GM18498 (cell line): Measurements from ENCODE around the gene BTBD17.
"Not testable (repeated sequence)": the region's sequence is repeated elsewhere in the genome, so short reads cannot be mapped to it uniquely, and the experiment has no call there.

Experiments
- ATAC-seq: cut with Tn5 transposase; IDR thresholded peaks from one replicate; pipeline ENCODE4 v1.9.1; 2021; ENCODE audit warnings: mild to moderate bottlenecking, moderate library complexity; ENCODE audit not compliant: unreplicated experiment

Gene BTBD17, protein sequence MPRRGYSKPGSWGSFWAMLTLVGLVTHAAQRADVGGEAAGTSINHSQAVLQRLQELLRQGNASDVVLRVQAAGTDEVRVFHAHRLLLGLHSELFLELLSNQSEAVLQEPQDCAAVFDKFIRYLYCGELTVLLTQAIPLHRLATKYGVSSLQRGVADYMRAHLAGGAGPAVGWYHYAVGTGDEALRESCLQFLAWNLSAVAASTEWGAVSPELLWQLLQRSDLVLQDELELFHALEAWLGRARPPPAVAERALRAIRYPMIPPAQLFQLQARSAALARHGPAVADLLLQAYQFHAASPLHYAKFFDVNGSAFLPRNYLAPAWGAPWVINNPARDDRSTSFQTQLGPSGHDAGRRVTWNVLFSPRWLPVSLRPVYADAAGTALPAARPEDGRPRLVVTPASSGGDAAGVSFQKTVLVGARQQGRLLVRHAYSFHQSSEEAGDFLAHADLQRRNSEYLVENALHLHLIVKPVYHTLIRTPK

GRCh38 chr17:74361230-74362068 lies at the start of gene BTBD17:
Gene BTBD17, minus strand, starts transcription at chr17:74361868. Its CDS starts 49 bp downstream, at chr17:74361819.
- ATAC-seq, result no peak

DNA sequence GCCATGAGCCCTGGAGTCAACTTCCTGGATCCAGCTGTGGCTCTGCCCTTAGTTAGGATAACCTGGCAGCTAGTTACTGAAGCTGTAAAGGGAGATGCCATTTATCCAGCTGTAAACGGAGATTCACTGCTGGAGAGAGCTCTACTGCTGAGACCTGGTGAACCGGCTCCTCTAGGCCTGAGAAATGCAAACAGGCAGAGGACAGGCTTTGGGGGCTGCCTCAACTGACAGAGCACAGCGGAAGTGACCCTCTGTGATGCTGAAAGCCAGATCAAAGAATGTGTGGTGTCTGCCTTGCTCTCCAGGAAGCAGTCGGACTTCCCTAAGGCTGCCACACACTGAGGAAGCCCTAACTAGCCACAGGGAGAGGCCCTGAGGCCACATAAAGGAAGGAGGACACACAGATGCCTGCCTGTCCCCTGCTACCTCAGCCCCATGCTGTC lies 48.4 kb upstream of the BTBD17 start:
- no peak for ATAC-seq

- ATAC-seq, result no peak
Observed at GRCh38 chr17:74408815-74409214, 47.1 kb upstream of the BTBD17 start.

DNA sequence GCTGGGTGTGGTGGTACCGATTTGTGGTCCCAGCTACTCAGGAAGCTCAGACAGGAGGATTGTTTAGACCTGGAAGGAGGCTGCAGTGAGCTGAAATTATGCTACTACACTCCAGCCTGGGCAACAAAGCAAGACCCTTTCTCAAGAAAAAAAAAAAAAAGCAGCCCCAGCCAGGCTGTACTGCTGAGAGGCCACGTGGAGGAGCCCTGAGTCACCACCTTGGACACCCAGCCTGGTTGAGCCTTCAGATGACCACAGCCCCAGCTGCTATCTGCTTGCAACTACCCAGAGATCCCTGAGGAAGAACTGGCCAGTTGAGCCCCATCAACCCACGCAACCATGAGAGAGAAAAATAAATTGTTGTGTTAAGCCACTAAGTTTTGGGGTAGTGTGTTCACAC lies 46.6 kb upstream of the BTBD17 start:
- no peak for ATAC-seq

DNA sequence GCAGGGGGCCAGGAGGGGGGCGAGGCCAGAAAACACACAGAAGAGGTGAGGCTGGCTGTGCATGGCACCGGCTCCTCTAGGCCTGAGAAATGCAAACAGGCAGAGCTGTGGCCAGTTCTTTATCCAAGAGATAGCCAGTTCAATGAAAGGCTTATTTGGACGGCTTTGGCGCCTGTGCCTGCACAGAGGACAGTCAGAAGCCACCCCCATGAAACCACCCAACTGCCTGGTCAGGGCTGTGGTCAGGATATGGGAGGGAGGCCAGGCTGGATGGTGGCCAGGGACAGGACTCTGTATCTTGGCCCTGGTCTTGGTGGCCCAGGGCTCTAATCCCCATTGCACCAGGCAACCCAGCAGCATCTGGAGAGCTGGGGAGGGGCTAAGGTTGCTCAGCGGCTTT lies 45.7 kb upstream of the BTBD17 start:
- ATAC-seq, result no peak

- not testable (repeated sequence) for ATAC-seq
Observed at GRCh38 chr17:74405311-74405710, 43.6 kb upstream of the BTBD17 start.

GRCh38 chr17:74404789-74405188 lies 43.1 kb upstream of the BTBD17 start:
- ATAC-seq, result no peak

DNA sequence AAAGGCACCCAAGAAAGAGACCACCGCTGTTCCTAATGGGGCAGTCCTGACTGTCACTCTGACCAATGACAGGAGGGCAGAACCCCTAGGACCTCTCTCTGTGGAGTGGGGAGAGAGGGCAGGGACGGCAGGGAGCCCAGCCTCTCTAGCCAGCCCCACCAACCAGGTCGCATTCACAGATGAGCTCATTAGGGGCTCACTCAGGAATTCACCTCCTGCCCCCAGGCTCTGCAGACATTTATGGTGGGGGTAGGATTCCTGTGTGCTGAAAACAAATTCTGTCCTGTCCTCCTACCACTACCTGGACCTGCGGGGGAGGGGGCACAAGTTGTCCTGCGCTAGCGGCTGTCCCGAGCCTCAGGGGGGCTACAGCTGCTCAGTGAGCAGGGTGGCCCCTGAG lies 42.5 kb upstream of the BTBD17 start:
- no peak for ATAC-seq

GRCh38 chr17:74403512-74404137 lies 42.0 kb upstream of the BTBD17 start:
- ATAC-seq, result no peak

DNA sequence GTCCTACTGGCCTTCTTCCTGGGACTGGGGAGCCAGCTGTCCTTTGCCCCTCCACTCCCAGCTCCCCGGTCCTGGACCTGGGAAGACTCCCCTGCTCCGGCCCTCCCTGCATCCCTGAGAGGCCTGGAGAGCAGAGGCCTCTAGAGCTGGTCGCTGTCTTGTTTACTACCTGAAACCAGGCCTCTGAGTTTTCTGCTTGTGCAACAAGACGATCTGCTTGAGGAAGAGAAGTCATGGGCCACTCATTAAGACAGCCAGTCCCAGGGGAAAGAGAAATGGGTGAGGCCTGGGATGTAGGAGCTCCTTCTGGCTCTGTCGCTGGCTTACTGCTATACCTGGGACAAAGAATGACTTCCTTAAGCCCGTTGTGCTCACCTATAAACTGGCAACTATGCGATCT lies 40.4 kb upstream of the BTBD17 start:
- ATAC-seq, result no peak

DNA sequence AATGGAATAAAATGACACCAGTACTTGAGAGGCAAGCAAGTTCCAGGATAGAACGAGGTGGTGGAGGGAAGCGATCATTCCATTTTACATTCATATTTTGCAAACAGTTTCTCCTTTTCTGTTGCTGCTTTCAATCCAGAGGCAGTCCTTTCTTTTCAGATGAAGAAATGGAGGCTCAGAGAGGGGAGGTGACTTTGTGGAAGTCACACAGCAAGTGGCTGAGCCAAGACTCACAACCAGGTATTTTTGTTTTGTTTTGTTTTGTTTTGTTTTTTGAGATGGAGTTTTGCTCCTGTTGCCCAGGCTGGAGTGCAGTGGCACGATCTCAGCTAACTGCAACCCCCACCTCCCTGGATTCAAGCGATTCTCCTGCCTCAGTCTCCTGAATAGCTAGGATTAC lies 34.9 kb upstream of the BTBD17 start:
- ATAC-seq, result no peak

GRCh38 chr17:74394977-74395376 lies 33.3 kb upstream of the BTBD17 start:
- no peak for ATAC-seq

- ATAC-seq, result no peak
Observed at GRCh38 chr17:74394275-74394950, 32.7 kb upstream of the BTBD17 start.

DNA sequence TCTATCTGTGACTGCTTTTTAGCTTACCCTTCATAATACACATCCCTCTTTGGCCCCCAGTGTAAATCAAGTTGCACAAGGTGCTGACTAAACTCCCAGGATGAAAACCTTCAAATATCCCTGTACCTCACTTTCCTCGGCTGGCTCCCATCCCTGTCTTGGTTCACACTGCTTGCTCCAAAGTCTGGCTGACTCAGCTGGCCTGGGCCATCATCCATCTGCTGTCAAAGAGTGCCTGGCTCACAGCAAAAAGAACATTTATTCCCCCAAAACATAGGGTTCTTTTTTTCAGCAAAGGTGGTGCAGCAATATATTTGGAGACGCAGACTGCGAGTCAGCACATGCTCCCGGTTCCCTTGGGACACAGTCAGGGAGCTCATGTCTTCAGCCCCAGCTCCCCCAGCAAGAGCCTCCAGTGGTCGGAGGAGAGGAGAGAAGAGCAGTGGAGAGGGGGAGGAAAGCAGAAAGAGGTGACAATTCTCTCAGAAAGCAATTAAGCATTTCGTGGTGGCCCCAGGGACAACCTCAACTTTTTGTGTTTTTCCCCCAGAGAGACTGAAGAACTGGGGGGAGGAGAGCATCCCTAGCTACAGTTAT lies 31.8 kb upstream of the BTBD17 start:
- ATAC-seq, result no peak

DNA sequence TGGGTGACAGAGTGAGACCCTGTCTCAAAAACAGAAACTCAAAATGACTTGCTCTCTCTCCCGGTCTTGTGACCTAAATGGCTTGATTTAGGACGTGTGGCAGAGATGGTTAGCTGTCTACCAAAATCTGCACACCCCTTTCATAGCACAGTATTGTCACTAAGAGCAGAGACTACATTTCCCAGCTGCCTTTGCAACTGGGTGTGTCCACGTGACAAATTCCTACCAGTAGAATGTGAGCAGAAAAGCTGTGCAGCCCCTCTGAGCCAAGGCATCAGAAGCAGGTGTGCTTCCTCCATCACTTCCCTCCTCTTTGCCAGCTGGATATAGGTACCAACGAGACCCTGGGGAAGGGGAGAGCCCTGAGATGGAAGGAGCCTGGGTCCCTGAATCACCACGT lies 31.2 kb upstream of the BTBD17 start:
- ATAC-seq, result no peak

DNA sequence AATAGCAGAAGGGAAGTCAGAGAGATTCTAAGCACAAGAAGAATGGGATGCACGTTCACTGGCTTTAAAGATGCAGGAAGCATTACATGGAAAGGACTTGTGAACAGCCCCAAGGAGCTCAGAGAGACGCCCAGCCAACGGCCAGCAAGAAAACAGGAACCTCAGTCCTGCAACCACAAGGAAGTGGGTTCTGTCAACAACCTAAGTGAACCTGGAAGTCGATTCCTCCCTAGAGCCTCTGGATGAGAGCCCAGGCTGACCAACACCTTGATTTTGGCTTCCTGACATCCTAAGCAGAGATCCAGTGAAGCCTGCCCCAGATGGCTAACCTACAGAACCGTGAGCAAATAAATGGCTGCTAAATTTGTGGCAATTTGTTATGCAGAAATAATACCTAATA lies 30.1 kb upstream of the BTBD17 start:
- no peak for ATAC-seq

DNA sequence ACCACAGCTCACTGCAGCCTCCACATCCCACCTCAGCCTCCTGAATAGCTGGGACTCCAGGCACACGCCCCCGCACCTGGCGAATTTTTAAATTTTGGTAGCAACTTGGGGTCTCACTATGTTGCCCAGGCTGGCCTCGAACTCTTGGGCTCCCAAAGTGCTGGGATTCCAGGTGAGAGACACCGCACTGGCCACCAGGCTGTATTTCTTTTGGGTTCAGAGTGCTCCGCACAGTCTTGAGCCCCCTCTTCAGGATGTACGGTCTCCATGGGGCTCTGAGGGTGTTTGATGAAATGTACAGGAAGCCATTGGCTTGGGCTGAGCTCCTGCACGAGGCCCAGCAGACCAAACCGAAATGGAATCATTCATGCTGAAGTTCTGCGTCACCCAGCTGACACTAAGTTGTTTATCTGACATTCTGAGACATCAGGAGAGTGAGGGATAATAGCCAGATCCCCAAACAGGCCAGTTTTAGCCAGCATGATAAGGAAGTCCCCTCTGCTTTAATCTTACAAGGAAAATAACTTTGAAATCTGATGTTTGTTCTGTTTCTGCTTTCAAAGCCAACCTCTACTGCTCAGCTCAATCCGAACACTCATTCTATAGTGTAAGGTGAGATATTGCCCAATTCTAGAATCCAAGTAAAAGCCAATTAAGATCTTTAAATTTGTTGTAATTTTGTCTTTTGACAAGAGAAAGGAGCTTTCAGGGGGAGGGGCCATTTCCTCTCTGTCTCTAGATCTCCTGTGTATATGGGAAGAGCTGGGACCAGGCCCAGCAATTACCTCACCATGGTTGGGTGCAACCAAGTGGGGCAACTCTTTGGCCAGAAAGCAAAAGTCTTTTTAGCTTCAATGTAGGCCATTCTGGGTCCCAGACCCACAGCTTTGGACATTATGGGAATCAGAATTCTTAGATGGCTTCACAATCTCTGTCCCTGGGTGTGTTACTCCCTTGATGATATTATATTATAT lies 29.3 kb upstream of the BTBD17 start:
- ATAC-seq, result no peak

DNA sequence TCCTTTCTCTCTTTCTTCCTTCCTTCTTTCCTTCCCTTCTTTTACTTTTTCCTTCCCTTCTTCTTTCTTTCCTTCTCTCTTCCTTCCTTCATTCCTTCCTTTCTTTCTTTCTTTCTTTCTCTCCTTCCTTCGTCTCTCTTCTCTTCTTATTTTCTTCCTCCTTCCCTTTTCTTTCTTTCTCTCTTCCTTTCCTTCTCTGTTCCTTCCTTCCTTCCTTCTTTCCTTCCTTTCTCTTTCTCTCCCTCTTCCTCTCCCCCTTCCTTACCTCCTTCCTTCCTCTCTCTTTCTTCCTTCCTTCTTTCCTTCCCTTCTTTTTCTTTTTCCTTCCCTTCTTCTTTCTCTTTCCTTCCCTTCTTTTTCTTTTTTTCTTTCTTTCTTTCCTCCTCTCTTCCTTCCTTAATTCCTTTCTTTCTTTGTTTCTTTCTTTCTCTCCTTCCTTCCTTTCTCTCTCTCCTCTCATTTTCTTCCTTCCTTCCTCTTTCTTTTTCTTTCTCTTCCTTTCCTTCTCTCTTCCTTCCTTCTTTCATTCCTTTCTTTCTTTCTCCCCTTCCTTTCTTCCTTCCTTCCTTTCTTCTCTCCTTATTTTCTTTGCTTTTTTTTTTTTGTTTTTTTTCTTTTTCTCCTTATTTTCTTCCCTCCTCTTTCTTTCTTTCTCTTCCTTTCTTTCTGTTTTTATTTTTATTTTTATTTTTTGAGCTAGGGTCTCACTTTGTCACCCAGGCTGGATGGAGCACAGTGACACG lies 28.4 kb upstream of the BTBD17 start:
- no peak for ATAC-seq
